D721Med (cell line): ENCODE data around the gene NARF.

Experiments used
- DNase-seq: peaks from one replicate; pipeline ENCODE4 v3.0.0; 2011; ENCODE audit warnings: low spot score; ENCODE audit not compliant: insufficient read length
- FAIRE-seq: peaks from 2 replicates; lab custom pipeline; 2011; peaks lifted over from hg19 to GRCh38; lab: Jason Lieb, UNC
- CTCF ChIP-seq: IDR thresholded peaks from 2 replicates; pipeline ENCODE4 v1.5.1; 2012; ENCODE audit warnings: mild to moderate bottlenecking, control low read depth; ENCODE audit not compliant: insufficient read depth; ENCODE audit errors: missing control alignments

Gene NARF

GRCh38 chr17:82477934-82478333 is 19.4 kb downstream of the NARF start:
- no peak for TF ChIP-seq CTCF
- no peak for DNase-seq
- no peak for FAIRE-seq

DNA sequence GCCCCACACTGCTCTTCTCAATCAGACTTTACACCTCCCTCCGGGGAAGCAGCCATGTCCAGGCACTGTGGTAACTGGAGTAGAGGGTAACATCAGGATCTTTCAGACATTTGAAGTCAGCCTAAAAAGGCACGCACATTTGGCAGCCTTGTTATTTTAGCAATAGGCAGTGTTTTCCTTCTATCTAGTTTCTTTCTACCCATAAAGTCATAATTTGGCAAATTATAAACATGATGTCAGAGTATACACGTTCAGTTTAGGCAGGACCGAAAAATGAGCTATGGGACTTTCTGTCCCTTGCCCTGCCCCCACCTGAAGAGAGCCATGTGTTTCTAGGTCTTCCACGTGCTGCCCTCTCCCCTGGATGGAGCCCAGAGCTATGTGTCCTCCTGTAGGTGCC is 21.1 kb downstream of the NARF start:
- FAIRE-seq: no peak
- DNase-seq: no peak
- no peak for TF ChIP-seq CTCF

DNA sequence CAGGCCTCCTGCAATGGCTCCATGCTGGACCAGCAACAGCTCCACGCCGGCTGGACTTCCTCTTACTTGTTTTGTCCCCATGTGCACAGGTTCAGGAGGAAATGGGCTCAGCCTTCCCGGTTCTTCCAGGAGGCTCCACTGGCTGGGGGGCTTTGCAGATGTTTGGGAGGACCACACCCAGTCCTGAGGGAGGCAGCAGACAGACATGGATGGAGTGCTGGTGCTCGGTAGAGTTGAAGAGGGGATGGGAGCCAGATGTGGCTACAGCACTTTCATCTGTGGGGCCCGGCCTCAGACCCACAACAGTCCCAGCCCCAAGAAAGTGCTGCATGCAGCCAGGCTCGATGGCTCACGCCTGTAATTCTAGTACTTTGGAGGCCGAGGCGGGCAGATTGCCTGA is 21.8 kb downstream of the NARF start:
- FAIRE-seq (no peak), DNase-seq (no peak)
- no peak for TF ChIP-seq CTCF

DNA sequence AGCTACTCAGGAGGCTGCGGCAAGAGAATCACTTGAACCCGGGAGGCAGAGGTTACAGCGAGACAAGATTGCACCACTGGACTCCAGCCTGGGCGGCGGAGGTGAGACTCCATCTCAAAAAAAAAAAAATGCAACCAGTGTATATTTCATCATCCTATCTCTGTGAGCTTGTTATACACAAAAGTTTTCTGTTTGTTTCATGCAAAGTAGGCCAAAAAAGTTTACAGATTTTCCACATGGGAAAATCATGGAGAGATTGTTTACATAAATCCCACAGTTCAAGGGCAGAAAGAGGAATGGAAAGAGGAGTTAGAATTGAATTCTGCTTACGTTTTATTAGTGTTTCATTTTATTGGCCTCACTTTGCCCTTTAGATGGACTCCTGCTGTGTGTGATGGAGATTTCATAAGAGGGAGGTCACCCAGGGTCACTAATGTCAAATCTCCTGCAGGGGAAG is 24.7 kb downstream of the NARF start:
- no peak for TF ChIP-seq CTCF
- DNase-seq (no peak), FAIRE-seq (no peak)

- TF ChIP-seq CTCF: no peak
- no peak for DNase-seq
- no peak for FAIRE-seq
These were observed 25.3 kb downstream of the NARF start for GRCh38 chr17:82483836-82484235.

GRCh38 chr17:82486231-82487094 is 27.9 kb downstream of the NARF start:
- DNase-seq (no peak), FAIRE-seq (no peak)
- TF ChIP-seq CTCF: no peak

DNA sequence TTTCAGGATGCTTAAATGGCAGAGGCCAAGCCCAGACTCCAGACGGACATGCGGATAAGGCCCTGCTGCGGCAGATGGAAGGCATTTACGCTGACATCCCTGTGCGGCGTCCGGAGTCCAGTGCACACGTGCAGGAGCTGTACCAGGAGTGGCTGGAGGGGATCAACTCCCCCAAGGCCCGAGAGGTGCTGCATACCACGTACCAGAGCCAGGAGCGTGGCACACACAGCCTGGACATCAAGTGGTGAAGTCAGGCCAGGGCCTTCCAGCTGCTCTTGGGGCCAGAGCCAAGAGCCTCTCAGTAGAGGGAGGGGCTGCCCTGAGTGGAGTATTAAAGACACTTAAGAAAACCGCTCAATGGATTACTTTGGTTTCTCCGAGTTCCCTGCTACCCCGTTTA is 29.4 kb downstream of the NARF start:
- DNase-seq: peak; percentile 57
- no peak for TF ChIP-seq CTCF
- FAIRE-seq: no peak
